HG03439 (cell line): ENCODE results near the gene INPP5A.
"Not testable (repeated sequence)": the region's sequence is repeated elsewhere in the genome, so short reads cannot be mapped to it uniquely, and the experiment has no call there.

ENCODE experiments used
- ATAC-seq: cut with Tn5 transposase; IDR thresholded peaks from one replicate; pipeline ENCODE4 v1.9.1; 2021; ENCODE audit warnings: mild to moderate bottlenecking, moderate library complexity; ENCODE audit not compliant: unreplicated experiment

INPP5A gene

GRCh38 chr10:132728321-132728720 lies 190.7 kb downstream of the INPP5A start:
- ATAC-seq, result no peak

- no peak for ATAC-seq
These were observed 191.2 kb downstream of the INPP5A start for GRCh38 chr10:132728741-132729140.

- no peak for ATAC-seq
These were observed 192.4 kb downstream of the INPP5A start for GRCh38 chr10:132729810-132730572.

GRCh38 chr10:132730573-132730953 lies 193.0 kb downstream of the INPP5A start:
- no peak for ATAC-seq

GRCh38 chr10:132732518-132732917 lies 194.9 kb downstream of the INPP5A start:
- ATAC-seq, result no peak

- ATAC-seq, result no peak
These were observed 196.3 kb downstream of the INPP5A start for GRCh38 chr10:132733926-132734325.

GRCh38 chr10:132735341-132735775 lies 197.8 kb downstream of the INPP5A start:
- no peak for ATAC-seq

GRCh38 chr10:132735923-132736391 lies 198.4 kb downstream of the INPP5A start:
- no peak for ATAC-seq

- ATAC-seq, result no peak
These were observed 199.9 kb downstream of the INPP5A start for GRCh38 chr10:132737390-132738048.

GRCh38 chr10:132738454-132739224 lies 201.1 kb downstream of the INPP5A start:
- no peak for ATAC-seq

- no peak for ATAC-seq
These were observed 201.6 kb downstream of the INPP5A start for GRCh38 chr10:132739225-132739613.

GRCh38 chr10:132740588-132740987 lies 203.0 kb downstream of the INPP5A start:
- no peak for ATAC-seq

GRCh38 chr10:132742167-132742836 lies 204.7 kb downstream of the INPP5A start:
- no peak for ATAC-seq

- no peak for ATAC-seq
These were observed 205.2 kb downstream of the INPP5A start for GRCh38 chr10:132742837-132743194.

GRCh38 chr10:132743196-132743924 lies 205.8 kb downstream of the INPP5A start:
- not testable (repeated sequence) for ATAC-seq

GRCh38 chr10:132743925-132744490 lies 206.4 kb downstream of the INPP5A start:
- no peak for ATAC-seq

GRCh38 chr10:132744839-132745238 lies 207.3 kb downstream of the INPP5A start:
- no peak for ATAC-seq

GRCh38 chr10:132745511-132745910 lies 207.9 kb downstream of the INPP5A start:
- ATAC-seq, result no peak

GRCh38 chr10:132745971-132746370 lies 208.4 kb downstream of the INPP5A start:
- no peak for ATAC-seq

GRCh38 chr10:132746386-132746785 lies 208.8 kb downstream of the INPP5A start:
- ATAC-seq, result no peak
